Activated CD4-positive, alpha-beta memory T cell treated with anti-CD3 and anti-CD28 coated beads, Interleukin-2, amount 10 ng/mL, durations not matched to agents 7 days and 5 days (primary cell): ENCODE results near the gene ATP5ME. TPM values are rescaled to one million over a fixed set of nuclear protein-coding genes. Genes with fewer than 3 reads are reported as not detected.
A peak's percentile ranks its signal among the peaks of the same experiment; 100 is the strongest.
"Not testable (repeated sequence)": the region's sequence is repeated elsewhere in the genome, so short reads cannot be mapped to it uniquely, and the experiment has no call there.

Experiments used
- CTCF ChIA-PET: fragments of 350-600 bp; sonication (Branson Sonifier 250); formaldehyde crosslinking; loops from one replicate; lab custom pipeline; 2021; ENCODE audit warnings: antibody characterized with exemption, inconsistent platforms; lab: Charles Lee
- POLR2A ChIA-PET: fragments of 350-600 bp; sonication (Branson Sonifier 250); formaldehyde crosslinking; loops from one replicate; lab custom pipeline; 2021; ENCODE audit warnings: antibody characterized with exemption; lab: Charles Lee
- DNase-seq: peaks from one replicate; pipeline ENCODE4 v3.0.0-alpha.2; 2020
- H3K27ac Mint-ChIP-seq: one replicate; pipeline ENCODE4 v1.8.0; 2021; ENCODE audit warnings: mild to moderate bottlenecking, mixed read lengths
- H3K27me3 Mint-ChIP-seq: one replicate; pipeline ENCODE4 v1.8.0; 2021; ENCODE audit warnings: mixed read lengths
- H3K36me3 Mint-ChIP-seq: one replicate; pipeline ENCODE4 v1.8.0; 2021; ENCODE audit warnings: low read depth, mixed read lengths
- H3K4me1 Mint-ChIP-seq: one replicate; pipeline ENCODE4 v1.8.0; 2021; ENCODE audit warnings: mixed read lengths
- H3K4me3 Mint-ChIP-seq: one replicate; pipeline ENCODE4 v1.8.0; 2021; ENCODE audit warnings: mild to moderate bottlenecking, mixed read lengths
- H3K9me3 Mint-ChIP-seq: one replicate; pipeline ENCODE4 v1.8.0; 2021; ENCODE audit warnings: mixed read lengths
- total RNA-seq, 2 experiments: library from RNA; stranded (reverse); gene quantifications; one replicate each; pipeline ENCODE4 v1.2.3, GENCODE V29; 2021

The ATP5ME gene
- total RNA-seq, 2 experiments from 2014 or later, result 205 TPM

- DNase-seq, result no peak
- no peaks in the 10 kb centered on the region for H3K27me3 Mint-ChIP-seq
- CTCF ChIA-PET, result no interaction called here
- no peaks in the 10 kb centered on the region for H3K36me3 Mint-ChIP-seq
- H3K4me3 Mint-ChIP-seq, result no peak overlapping the region
- no peaks in the 10 kb centered on the region for H3K9me3 Mint-ChIP-seq
- peaks cover 24% of the 10 kb centered on the region for H3K4me1 Mint-ChIP-seq
- POLR2A ChIA-PET, result interaction anchor here (1.3 to 3.1 kb wide), 4 partner anchors 13 to 231 kb away, joined by 3 to 22 read pairs (median 4); partner anchors contain the start of genes ATP5ME, GAK, MYL5 and TMEM175
- no peak overlapping the region for H3K27ac Mint-ChIP-seq
These were observed 26.6 kb upstream of the ATP5ME start for GRCh38 chr4:700587-701264.

GRCh38 chr4:699816-700580 lies 25.9 kb upstream of the ATP5ME start:
- Mint-ChIP-seq H3K9me3 (no peaks in the 10 kb centered on the region), H3K4me3 (no peak overlapping the region), H3K36me3 (no peaks in the 10 kb centered on the region), H3K27ac (peak overlapping the region; percentile 26), H3K4me1 (peaks cover 21% of the 10 kb centered on the region), H3K27me3 (no peaks in the 10 kb centered on the region)
- CTCF ChIA-PET, result interaction anchor here (1.3 to 1.9 kb wide), 2 partner anchors 26 to 457 kb away, joined by 3 to 7 read pairs; partner anchors contain the start of genes ATP5ME and MYL5
- DNase-seq, result no peak
- POLR2A ChIA-PET, result interaction anchor here (1.2 to 3.1 kb wide), 7 partner anchors 10 to 232 kb away, joined by 3 to 22 read pairs (median 4); partner anchors contain the start of genes ATP5ME, GAK, MYL5 and TMEM175

- CTCF ChIA-PET, H3K4me3 Mint-ChIP-seq, H3K36me3 Mint-ChIP-seq, POLR2A ChIA-PET, H3K4me1 Mint-ChIP-seq, H3K9me3 Mint-ChIP-seq, DNase-seq, H3K27ac Mint-ChIP-seq: not testable (repeated sequence)
- H3K27me3 Mint-ChIP-seq, result peaks cover 16% of the 10 kb centered on the region
These were observed 20.4 kb upstream of the ATP5ME start for GRCh38 chr4:694341-694940.

GRCh38 chr4:692771-693554 lies 18.9 kb upstream of the ATP5ME start:
- Mint-ChIP-seq H3K27me3 (peaks cover 17% of the 10 kb centered on the region), H3K36me3 (no peaks in the 10 kb centered on the region), H3K4me1 (no peaks in the 10 kb centered on the region), H3K9me3 (no peaks in the 10 kb centered on the region), H3K27ac (no peak overlapping the region), H3K4me3 (no peak overlapping the region)
- DNase-seq, result no peak
- ChIA-PET CTCF (no interaction called here), POLR2A (no interaction called here)

GRCh38 chr4:689723-690122 lies 15.6 kb upstream of the ATP5ME start:
- H3K4me3 Mint-ChIP-seq, result no peak overlapping the region
- H3K27me3 Mint-ChIP-seq, result peaks cover 17% of the 10 kb centered on the region
- no peak overlapping the region for H3K27ac Mint-ChIP-seq
- CTCF ChIA-PET, result no interaction called here
- H3K4me1 Mint-ChIP-seq, result no peaks in the 10 kb centered on the region
- POLR2A ChIA-PET, result no interaction called here
- no peaks in the 10 kb centered on the region for H3K9me3 Mint-ChIP-seq
- no peak for DNase-seq
- no peaks in the 10 kb centered on the region for H3K36me3 Mint-ChIP-seq

GRCh38 chr4:688854-689681 lies 15.0 kb upstream of the ATP5ME start, which contains the start of gene SLC49A3:
Gene SLC49A3, minus strand, starts transcription at chr4:689151. Its CDS starts 24 bp downstream, at chr4:689127.
- Mint-ChIP-seq H3K4me3 (no peak within 1 kb of the TSS), H3K4me1 (no peaks in the 10 kb centered on the region), H3K36me3 (no peaks in the 10 kb centered on the region), H3K27ac (no peak within 1 kb of the TSS), H3K27me3 (peaks cover 12% of the 10 kb centered on the region), H3K9me3 (no peaks in the 10 kb centered on the region)
- CTCF ChIA-PET, result no interaction called here
- DNase-seq, result no peak
- POLR2A ChIA-PET, result interaction anchor here (1.5 kb wide), 1 partner anchor 11 kb away, joined by 3 read pairs; no protein-coding TSS in a partner anchor

- Mint-ChIP-seq H3K9me3 (no peaks in the 10 kb centered on the region), H3K36me3 (no peaks in the 10 kb centered on the region), H3K27me3 (peaks cover 9% of the 10 kb centered on the region), H3K27ac (no peak overlapping the region), H3K4me1 (no peaks in the 10 kb centered on the region), H3K4me3 (no peak overlapping the region)
- POLR2A ChIA-PET, result interaction anchor here (1.5 kb wide), 1 partner anchor 12 kb away, joined by 3 read pairs; no protein-coding TSS in a partner anchor
- CTCF ChIA-PET, result no interaction called here
- DNase-seq, result no peak
These were observed 14.1 kb upstream of the ATP5ME start for GRCh38 chr4:687971-688853.

- Mint-ChIP-seq H3K27ac (no peak overlapping the region), H3K4me1 (no peaks in the 10 kb centered on the region), H3K4me3 (no peak overlapping the region), H3K36me3 (no peaks in the 10 kb centered on the region), H3K27me3 (peaks cover 9% of the 10 kb centered on the region), H3K9me3 (no peaks in the 10 kb centered on the region)
- DNase-seq, result no peak
- ChIA-PET POLR2A (interaction anchor here (1.5 kb wide), 1 partner anchor 13 kb away, joined by 3 read pairs; no protein-coding TSS in a partner anchor), CTCF (no interaction called here)
These were observed 13.2 kb upstream of the ATP5ME start for GRCh38 chr4:687048-687970.

GRCh38 chr4:686413-687040 lies 12.5 kb upstream of the ATP5ME start:
- CTCF ChIA-PET, result no interaction called here
- no peak for DNase-seq

GRCh38 chr4:685679-686412 lies 11.8 kb upstream of the ATP5ME start:
- ChIA-PET CTCF (no interaction called here), POLR2A (no interaction called here)
- peaks cover 1% of the 10 kb centered on the region for H3K4me1 Mint-ChIP-seq
- no peak overlapping the region for H3K27ac Mint-ChIP-seq
- H3K4me3 Mint-ChIP-seq, result no peak overlapping the region
- DNase-seq, result no peak
- H3K9me3 Mint-ChIP-seq, result no peaks in the 10 kb centered on the region
- peaks cover 9% of the 10 kb centered on the region for H3K27me3 Mint-ChIP-seq
- H3K36me3 Mint-ChIP-seq, result no peaks in the 10 kb centered on the region

More at GRCh38 chr4:686413-687040, 12.5 kb upstream of the ATP5ME start:
- Mint-ChIP-seq H3K27me3 (peaks cover 9% of the 10 kb centered on the region), H3K4me3 (no peak overlapping the region), H3K4me1 (no peaks in the 10 kb centered on the region), H3K27ac (no peak overlapping the region), H3K9me3 (no peaks in the 10 kb centered on the region), H3K36me3 (no peaks in the 10 kb centered on the region)
- POLR2A ChIA-PET, result no interaction called here
